ENCODE data around the gene GINS2.
A peak's percentile ranks its signal among the peaks of the same experiment; 100 is the strongest.

Gene GINS2

DNA sequence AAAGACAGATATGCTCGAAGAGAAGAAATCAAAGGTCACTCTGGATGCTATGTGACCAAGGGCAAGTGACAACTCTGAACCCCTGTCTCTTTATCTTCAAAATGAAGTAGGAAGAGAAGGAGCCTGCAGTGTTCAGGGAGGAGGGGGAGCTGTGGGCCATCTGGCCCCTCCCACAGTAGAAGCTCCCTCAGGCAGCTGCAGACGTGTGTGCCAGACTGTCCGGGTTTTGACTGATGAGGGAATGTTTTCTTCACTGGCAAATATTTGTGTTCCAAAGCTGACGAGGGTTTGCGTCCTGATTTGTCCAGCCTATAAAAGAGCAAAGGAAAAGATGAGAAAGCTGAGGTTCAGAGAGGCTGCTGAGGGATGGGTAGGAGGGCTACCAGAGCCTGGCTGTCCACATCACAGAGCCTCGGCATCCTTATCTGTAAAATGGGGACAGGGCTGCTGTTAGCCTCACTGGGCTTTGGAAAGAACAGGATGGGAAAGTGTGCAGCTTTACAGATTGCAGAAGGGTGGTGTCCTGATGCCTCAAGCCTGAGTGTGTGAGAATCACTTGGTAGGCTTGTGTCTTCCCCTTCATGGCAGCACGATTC is 1.8 kb upstream of the GINS2 start:
- Mint-ChIP-seq H3K36me3 (ENCODE audit: low read depth) (peaks cover 9% of the 10 kb centered on the region), H3K4me1 (ENCODE audit: low read depth) (peaks cover 8% of the 10 kb centered on the region), H3K27me3 (ENCODE audit: low read depth) (peaks cover 3% of the 10 kb centered on the region), H3K27ac (no peak overlapping the region), H3K9me3 (no peaks in the 10 kb centered on the region), H3K4me3 (no peak overlapping the region)
- no peak for DNase-seq (ENCODE audit: low spot score)

DNA sequence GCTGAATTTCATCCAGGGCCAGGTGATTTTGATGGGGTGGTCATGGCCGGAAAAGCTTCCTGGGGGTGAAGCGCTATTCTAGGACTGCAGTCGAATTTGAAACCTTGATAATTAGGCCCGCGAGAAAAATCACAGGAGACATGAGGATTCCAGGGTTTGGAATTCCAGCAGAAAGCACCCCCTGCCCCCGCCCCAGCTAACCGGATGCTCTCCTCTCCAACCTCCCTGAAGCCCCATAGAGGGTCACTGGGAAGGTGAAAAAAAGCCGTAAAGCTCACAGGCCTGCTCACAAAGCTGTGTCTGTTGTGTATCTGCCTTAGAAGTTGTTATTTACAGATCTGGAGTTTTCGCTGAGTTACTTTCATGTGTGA is 1.2 kb upstream of the GINS2 start:
- Mint-ChIP-seq H3K27ac (no peak overlapping the region), H3K27me3 (ENCODE audit: low read depth) (peaks cover 3% of the 10 kb centered on the region), H3K4me1 (ENCODE audit: low read depth) (peaks cover 8% of the 10 kb centered on the region), H3K36me3 (ENCODE audit: low read depth) (peaks cover 9% of the 10 kb centered on the region), H3K4me3 (no peak overlapping the region), H3K9me3 (no peaks in the 10 kb centered on the region)
- DNase-seq (ENCODE audit: low spot score), result no peak

- Mint-ChIP-seq H3K27me3 (ENCODE audit: low read depth) (peaks cover 3% of the 10 kb centered on the region), H3K4me1 (ENCODE audit: low read depth) (peaks cover 9% of the 10 kb centered on the region), H3K27ac (no peak overlapping the region), H3K9me3 (no peaks in the 10 kb centered on the region), H3K36me3 (ENCODE audit: low read depth) (peaks cover 10% of the 10 kb centered on the region), H3K4me3 (peak overlapping the region; percentile 78)
- no peak for DNase-seq (ENCODE audit: low spot score)
Observed at GRCh38 chr16:85689285-85689949, 663 bp upstream of the GINS2 start.

DNA sequence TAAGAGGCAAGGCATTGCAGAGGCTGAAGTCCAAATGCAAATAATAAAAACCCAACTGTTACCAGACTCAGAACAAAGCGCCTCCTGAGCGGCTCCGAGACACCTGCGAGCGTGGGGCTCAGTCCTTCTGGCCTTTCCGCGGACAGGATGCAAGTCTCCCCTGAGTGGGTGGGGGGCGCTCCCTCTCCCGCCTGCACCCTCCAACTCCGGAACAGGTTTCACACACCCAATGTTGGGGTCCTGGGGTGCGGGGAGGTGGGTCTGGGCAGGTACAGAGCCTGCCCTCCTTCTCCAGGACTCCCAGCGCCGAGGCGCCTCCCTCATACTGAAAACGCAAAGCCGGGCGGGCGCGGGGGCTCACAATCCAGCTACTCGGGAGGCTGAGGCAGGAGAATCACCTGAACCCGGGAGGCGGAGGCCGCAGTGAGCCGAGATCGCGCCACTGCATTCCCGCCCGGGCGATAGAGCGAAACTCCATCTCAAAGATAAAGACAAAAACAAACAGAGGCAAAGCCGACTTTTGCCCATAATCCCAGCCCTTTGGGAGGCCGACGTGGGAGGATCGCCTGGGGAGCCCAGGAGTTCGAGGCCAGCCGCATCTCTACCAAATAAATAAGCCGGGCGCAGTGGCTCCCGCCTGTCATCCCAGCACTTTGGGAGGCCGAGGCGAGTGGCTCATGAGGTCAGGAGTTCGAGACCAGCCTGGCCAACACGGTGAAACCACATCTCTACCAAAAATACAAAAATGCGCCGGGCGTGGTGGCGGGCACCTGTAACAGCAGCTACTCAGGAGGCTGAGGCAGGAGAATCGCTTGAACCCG is 893 bp downstream of the GINS2 start:
- H3K36me3 Mint-ChIP-seq (ENCODE audit: low read depth), result peaks cover 13% of the 10 kb centered on the region
- H3K4me1 Mint-ChIP-seq (ENCODE audit: low read depth), result peaks cover 11% of the 10 kb centered on the region
- DNase-seq (ENCODE audit: low spot score), result no peak
- peak overlapping the region; percentile 80 for H3K27ac Mint-ChIP-seq
- no peaks in the 10 kb centered on the region for H3K9me3 Mint-ChIP-seq
- peak overlapping the region; percentile 87 for H3K4me3 Mint-ChIP-seq
- peaks cover 3% of the 10 kb centered on the region for H3K27me3 Mint-ChIP-seq (ENCODE audit: low read depth)

- Mint-ChIP-seq H3K9me3 (no peaks in the 10 kb centered on the region), H3K27ac (peak overlapping the region; percentile 67), H3K36me3 (ENCODE audit: low read depth) (peaks cover 13% of the 10 kb centered on the region), H3K4me3 (peak overlapping the region; percentile 87), H3K4me1 (ENCODE audit: low read depth) (peaks cover 11% of the 10 kb centered on the region), H3K27me3 (ENCODE audit: low read depth) (peaks cover 3% of the 10 kb centered on the region)
- peak; percentile 8 for DNase-seq (ENCODE audit: low spot score)
Observed at GRCh38 chr16:85686912-85687591, 1.7 kb downstream of the GINS2 start.

- no peaks in the 10 kb centered on the region for H3K9me3 Mint-ChIP-seq
- no peak overlapping the region for H3K27ac Mint-ChIP-seq
- peaks cover 20% of the 10 kb centered on the region for H3K4me1 Mint-ChIP-seq (ENCODE audit: low read depth)
- no peak for DNase-seq (ENCODE audit: low spot score)
- H3K4me3 Mint-ChIP-seq, result no peak overlapping the region
- H3K36me3 Mint-ChIP-seq (ENCODE audit: low read depth), result peaks cover 23% of the 10 kb centered on the region
- H3K27me3 Mint-ChIP-seq (ENCODE audit: low read depth), result no peaks in the 10 kb centered on the region
Observed at GRCh38 chr16:85685251-85685650, 3.5 kb downstream of the GINS2 start.

- Mint-ChIP-seq H3K9me3 (no peaks in the 10 kb centered on the region), H3K27ac (no peak overlapping the region), H3K36me3 (ENCODE audit: low read depth) (peaks cover 31% of the 10 kb centered on the region), H3K4me1 (ENCODE audit: low read depth) (peaks cover 25% of the 10 kb centered on the region), H3K27me3 (ENCODE audit: low read depth) (no peaks in the 10 kb centered on the region), H3K4me3 (no peak overlapping the region)
- no peak for DNase-seq (ENCODE audit: low spot score)
Observed at GRCh38 chr16:85683363-85683762, 5.4 kb downstream of the GINS2 start.

GRCh38 chr16:85682516-85682915 is 6.2 kb downstream of the GINS2 start:
- Mint-ChIP-seq H3K27ac (no peak overlapping the region), H3K4me1 (ENCODE audit: low read depth) (peaks cover 25% of the 10 kb centered on the region)

DNA sequence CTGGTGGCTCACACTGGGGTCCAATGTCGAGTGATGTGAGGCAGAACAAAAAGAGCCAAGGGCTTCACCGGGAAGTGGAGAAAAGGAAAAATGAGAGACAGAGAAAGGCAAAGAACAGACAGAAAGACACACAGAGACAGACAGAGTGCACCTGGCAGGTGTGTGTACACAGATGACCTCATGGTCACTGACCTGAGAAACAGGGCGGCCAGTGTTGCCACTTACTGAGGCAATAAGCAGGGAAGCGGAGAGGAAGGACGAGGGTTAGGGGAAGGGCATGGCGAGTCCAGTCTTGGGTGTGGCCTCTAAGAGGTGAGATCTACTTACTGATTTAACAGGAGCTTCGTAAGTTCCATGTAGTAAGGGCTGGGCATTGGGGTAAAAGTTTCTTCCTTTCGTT is 7.5 kb downstream of the GINS2 start:
- Mint-ChIP-seq H3K36me3 (ENCODE audit: low read depth) (peaks cover 27% of the 10 kb centered on the region), H3K27ac (peak overlapping the region; percentile 3), H3K9me3 (no peaks in the 10 kb centered on the region), H3K4me1 (ENCODE audit: low read depth) (peaks cover 18% of the 10 kb centered on the region), H3K4me3 (no peak overlapping the region), H3K27me3 (ENCODE audit: low read depth) (no peaks in the 10 kb centered on the region)
- DNase-seq (ENCODE audit: low spot score), result no peak

More at GRCh38 chr16:85682516-85682915, 6.2 kb downstream of the GINS2 start:
- Mint-ChIP-seq H3K27me3 (ENCODE audit: low read depth) (no peaks in the 10 kb centered on the region), H3K36me3 (ENCODE audit: low read depth) (peaks cover 31% of the 10 kb centered on the region), H3K9me3 (no peaks in the 10 kb centered on the region), H3K4me3 (no peak overlapping the region)
- DNase-seq (ENCODE audit: low spot score), result no peak

- peak overlapping the region; percentile 20 for H3K27ac Mint-ChIP-seq
- H3K4me1 Mint-ChIP-seq (ENCODE audit: low read depth), result peaks cover 21% of the 10 kb centered on the region
- H3K27me3 Mint-ChIP-seq (ENCODE audit: low read depth), result no peaks in the 10 kb centered on the region
- peaks cover 33% of the 10 kb centered on the region for H3K36me3 Mint-ChIP-seq (ENCODE audit: low read depth)
- no peak for DNase-seq (ENCODE audit: low spot score)
- no peaks in the 10 kb centered on the region for H3K9me3 Mint-ChIP-seq
- H3K4me3 Mint-ChIP-seq, result no peak overlapping the region
Observed at GRCh38 chr16:85680352-85680944, 8.3 kb downstream of the GINS2 start.

DNA sequence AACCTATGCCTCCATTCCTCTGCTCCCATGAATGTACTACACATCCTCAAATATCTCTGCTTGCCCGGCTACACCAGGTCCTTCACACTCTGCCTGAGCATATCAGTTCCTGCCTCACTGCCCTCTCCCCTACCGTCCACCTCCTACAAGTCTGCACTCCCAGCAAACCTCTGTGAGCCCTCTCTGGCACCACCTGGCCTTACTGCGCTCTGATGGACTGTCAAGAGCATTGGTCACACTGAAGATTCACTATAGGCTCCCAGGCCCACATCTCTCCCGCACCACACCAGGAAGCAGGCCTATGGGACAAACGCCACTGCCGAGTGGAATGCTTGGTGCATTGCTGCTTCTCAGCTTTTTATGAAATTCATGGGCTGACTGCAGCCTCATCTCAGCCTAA is 8.9 kb downstream of the GINS2 start:
- Mint-ChIP-seq H3K4me3 (no peak overlapping the region), H3K4me1 (ENCODE audit: low read depth) (peaks cover 26% of the 10 kb centered on the region), H3K36me3 (ENCODE audit: low read depth) (peaks cover 39% of the 10 kb centered on the region), H3K27ac (peak overlapping the region; percentile 4), H3K9me3 (no peaks in the 10 kb centered on the region), H3K27me3 (ENCODE audit: low read depth) (no peaks in the 10 kb centered on the region)
- no peak for DNase-seq (ENCODE audit: low spot score)

GRCh38 chr16:85678821-85679220 is 9.9 kb downstream of the GINS2 start:
- no peak overlapping the region for H3K4me3 Mint-ChIP-seq
- H3K27me3 Mint-ChIP-seq (ENCODE audit: low read depth), result no peaks in the 10 kb centered on the region
- no peaks in the 10 kb centered on the region for H3K9me3 Mint-ChIP-seq
- peaks cover 26% of the 10 kb centered on the region for H3K4me1 Mint-ChIP-seq (ENCODE audit: low read depth)
- peaks cover 42% of the 10 kb centered on the region for H3K36me3 Mint-ChIP-seq (ENCODE audit: low read depth)
- no peak overlapping the region for H3K27ac Mint-ChIP-seq
- DNase-seq (ENCODE audit: low spot score), result no peak

DNA sequence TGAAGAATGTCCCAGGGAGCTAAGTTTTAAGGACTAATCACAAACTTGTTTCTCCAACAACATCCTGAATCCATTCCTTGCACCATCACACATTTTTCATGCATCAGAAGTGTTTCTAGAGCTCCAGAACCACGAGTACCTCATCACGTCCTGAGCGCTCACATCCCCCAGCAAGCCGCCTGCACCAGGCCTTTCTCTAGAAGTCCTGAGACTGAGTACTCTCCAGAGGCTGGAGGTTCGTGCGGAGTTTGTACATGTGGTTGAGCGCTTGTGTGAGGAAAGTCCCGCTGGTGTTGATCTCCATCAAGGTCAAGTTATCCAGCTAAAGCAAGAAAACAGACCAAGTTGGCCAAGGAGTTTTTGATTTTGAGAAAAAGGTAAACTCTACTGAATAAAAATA is 10.7 kb downstream of the GINS2 start:
- H3K4me3 Mint-ChIP-seq, result no peak overlapping the region
- H3K27me3 Mint-ChIP-seq (ENCODE audit: low read depth), result no peaks in the 10 kb centered on the region
- peaks cover 44% of the 10 kb centered on the region for H3K36me3 Mint-ChIP-seq (ENCODE audit: low read depth)
- no peaks in the 10 kb centered on the region for H3K9me3 Mint-ChIP-seq
- no peak for DNase-seq (ENCODE audit: low spot score)
- peaks cover 26% of the 10 kb centered on the region for H3K4me1 Mint-ChIP-seq (ENCODE audit: low read depth)
- H3K27ac Mint-ChIP-seq, result no peak overlapping the region

Data from T-helper 2 cell treated with Interferon-gamma antibody and Interleukin-4, amounts not matched to agents 5 μg/mL and 100 μg/mL, for 36 hours (primary cell).